ENCODE measurements around the gene CALML6. TPM values are rescaled to one million over a fixed set of nuclear protein-coding genes. Genes with fewer than 3 reads are reported as not detected.

The CALML6 gene
- total and polyA plus RNA-seq, 2 experiments from 2014 or later: 0.87 TPM; not detected in 1

DNA sequence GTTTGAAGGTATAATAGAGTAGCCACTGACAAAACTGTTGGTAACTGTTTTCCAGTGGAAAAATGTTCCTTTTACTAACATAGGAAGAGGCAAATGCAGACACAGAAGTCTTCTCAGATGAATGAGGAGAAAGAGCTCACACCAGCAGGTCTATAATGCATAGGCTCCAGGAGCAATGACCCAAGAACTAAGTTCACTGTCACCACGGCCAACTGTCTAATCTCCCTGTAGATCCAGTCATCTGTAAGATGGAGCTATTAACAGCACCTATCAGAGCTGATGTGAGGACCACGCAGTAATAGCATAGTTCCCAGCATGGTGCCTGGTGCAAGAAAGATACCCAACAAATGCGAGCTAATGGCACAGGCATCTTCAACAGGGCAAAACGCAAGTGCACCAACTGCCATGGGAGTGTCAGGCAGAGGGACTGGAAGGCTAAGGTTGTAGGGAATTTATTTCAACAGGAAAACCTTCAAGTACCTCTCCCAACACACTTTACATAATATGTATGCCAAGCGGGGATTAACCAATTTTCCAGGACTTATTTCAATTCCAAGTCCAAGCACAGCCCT is 37.1 kb upstream of the CALML6 start:
- no peak for ATAC-seq
- Mint-ChIP-seq H3K4me3 (no peak overlapping the region), H3K27ac (no peak overlapping the region), H3K4me1 (peaks cover 28% of the 10 kb centered on the region), H3K9me3 (peaks cover 20% of the 10 kb centered on the region), H3K27me3 (ENCODE audit: insufficient read depth, low read depth, poor library complexity) (peaks cover 5% of the 10 kb centered on the region), H3K36me3 (ENCODE audit: low read depth) (peaks cover 58% of the 10 kb centered on the region)
- DNase-seq (ENCODE audit: low spot score): no peak
- peaks cover 16% of the 10 kb centered on the region for H3K4me1 ChIP-seq (ENCODE audit: insufficient read depth)
- H3F3A ChIP-seq (replicated peaks; ENCODE audit: low read depth): peaks cover 15% of the 10 kb centered on the region; the same call in 1 of the 2 replicates
- no peak overlapping the region for H2AFZ ChIP-seq
- peaks cover 94% of the 10 kb centered on the region for H4K20me1 ChIP-seq (replicated peaks; ENCODE audit: insufficient read depth)
- H3K79me2 ChIP-seq (replicated peaks; ENCODE audit: insufficient read depth): peaks cover 100% of the 10 kb centered on the region
- H3K27me3 ChIP-seq (ENCODE audit: insufficient read depth): no peaks in the 10 kb centered on the region
- H3K27ac ChIP-seq (ENCODE audit: low read depth): peak overlapping the region; percentile 63; the same call in 1 of the 2 replicates
- H3K9me2 ChIP-seq (ENCODE audit: insufficient read depth): no peaks in the 10 kb centered on the region
- H3K4me3 ChIP-seq: no peak overlapping the region
- H3K4me2 ChIP-seq: no peak overlapping the region
- H3K36me3 ChIP-seq (ENCODE audit: insufficient read depth): peaks cover 13% of the 10 kb centered on the region; the same call in 1 of the 2 replicates
- no peak for TF ChIP-seq ZNF114 (CRISPR knock-in tag; IDR thresholded peaks at IDR 0.05)
- no peak for TF ChIP-seq ZNF331 (CRISPR knock-in tag; IDR thresholded peaks at IDR 0.05; ENCODE audit: low read depth)
- no peak for TF ChIP-seq EZH2 (IDR thresholded peaks at IDR 0.05; ENCODE audit: low read depth, unreplicated experiment)
- no peak for TF ChIP-seq JUNB (IDR thresholded peaks at IDR 0.05; ENCODE audit: unreplicated experiment)
- no peak for TF ChIP-seq EZH2phosphoT487 (IDR thresholded peaks at IDR 0.05; ENCODE audit: unreplicated experiment)
- TF ChIP-seq, protein P1, sequence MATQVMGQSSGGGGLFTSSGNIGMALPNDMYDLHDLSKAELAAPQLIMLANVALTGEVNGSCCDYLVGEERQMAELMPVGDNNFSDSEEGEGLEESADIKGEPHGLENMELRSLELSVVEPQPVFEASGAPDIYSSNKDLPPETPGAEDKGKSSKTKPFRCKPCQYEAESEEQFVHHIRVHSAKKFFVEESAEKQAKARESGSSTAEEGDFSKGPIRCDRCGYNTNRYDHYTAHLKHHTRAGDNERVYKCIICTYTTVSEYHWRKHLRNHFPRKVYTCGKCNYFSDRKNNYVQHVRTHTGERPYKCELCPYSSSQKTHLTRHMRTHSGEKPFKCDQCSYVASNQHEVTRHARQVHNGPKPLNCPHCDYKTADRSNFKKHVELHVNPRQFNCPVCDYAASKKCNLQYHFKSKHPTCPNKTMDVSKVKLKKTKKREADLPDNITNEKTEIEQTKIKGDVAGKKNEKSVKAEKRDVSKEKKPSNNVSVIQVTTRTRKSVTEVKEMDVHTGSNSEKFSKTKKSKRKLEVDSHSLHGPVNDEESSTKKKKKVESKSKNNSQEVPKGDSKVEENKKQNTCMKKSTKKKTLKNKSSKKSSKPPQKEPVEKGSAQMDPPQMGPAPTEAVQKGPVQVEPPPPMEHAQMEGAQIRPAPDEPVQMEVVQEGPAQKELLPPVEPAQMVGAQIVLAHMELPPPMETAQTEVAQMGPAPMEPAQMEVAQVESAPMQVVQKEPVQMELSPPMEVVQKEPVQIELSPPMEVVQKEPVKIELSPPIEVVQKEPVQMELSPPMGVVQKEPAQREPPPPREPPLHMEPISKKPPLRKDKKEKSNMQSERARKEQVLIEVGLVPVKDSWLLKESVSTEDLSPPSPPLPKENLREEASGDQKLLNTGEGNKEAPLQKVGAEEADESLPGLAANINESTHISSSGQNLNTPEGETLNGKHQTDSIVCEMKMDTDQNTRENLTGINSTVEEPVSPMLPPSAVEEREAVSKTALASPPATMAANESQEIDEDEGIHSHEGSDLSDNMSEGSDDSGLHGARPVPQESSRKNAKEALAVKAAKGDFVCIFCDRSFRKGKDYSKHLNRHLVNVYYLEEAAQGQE (IDR thresholded peaks at IDR 0.05; ENCODE audit: unreplicated experiment): no peak
- TF ChIP-seq POLR2AphosphoS5 (IDR thresholded peaks at IDR 0.05; ENCODE audit: low read depth): no peak

DNA sequence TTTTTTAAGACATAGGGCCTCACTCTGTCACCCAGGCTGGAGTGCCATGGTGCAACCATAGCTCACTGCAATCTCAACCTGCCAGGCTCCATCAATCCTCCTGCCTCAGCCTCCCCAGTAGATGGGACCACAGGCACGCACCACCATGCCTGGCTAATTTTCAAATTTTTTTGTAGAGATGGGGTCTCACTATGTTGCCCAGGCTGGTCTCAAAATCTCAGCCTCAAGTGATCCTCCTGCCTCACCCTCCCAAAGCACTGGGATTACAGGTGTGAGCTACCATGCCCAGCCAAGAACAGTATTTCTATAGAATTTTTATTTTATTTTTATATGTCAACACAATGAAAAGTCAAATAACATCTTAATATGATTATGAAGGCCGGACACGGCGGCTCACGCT is 35.1 kb upstream of the CALML6 start:
- Histone ChIP-seq H3K79me2 (replicated peaks; ENCODE audit: insufficient read depth) (peaks cover 100% of the 10 kb centered on the region), H3K4me3 (no peak overlapping the region), H3F3A (replicated peaks; ENCODE audit: low read depth) (peaks cover 11% of the 10 kb centered on the region; the same call in 1 of the 2 replicates), H3K4me1 (ENCODE audit: insufficient read depth) (peaks cover 26% of the 10 kb centered on the region), H3K9me2 (ENCODE audit: insufficient read depth) (no peaks in the 10 kb centered on the region), H2AFZ (no peak overlapping the region), H3K27ac (ENCODE audit: low read depth) (no peak overlapping the region), H4K20me1 (replicated peaks; ENCODE audit: insufficient read depth) (peaks cover 98% of the 10 kb centered on the region), H3K27me3 (ENCODE audit: insufficient read depth) (no peaks in the 10 kb centered on the region), H3K4me2 (no peak overlapping the region), H3K36me3 (ENCODE audit: insufficient read depth) (peaks cover 13% of the 10 kb centered on the region; the same call in 1 of the 2 replicates)
- Mint-ChIP-seq H3K9me3 (peaks cover 14% of the 10 kb centered on the region), H3K27me3 (ENCODE audit: insufficient read depth, low read depth, poor library complexity) (peaks cover under 1% of the 10 kb centered on the region), H3K36me3 (ENCODE audit: low read depth) (peaks cover 48% of the 10 kb centered on the region), H3K27ac (no peak overlapping the region), H3K4me3 (no peak overlapping the region), H3K4me1 (peaks cover 34% of the 10 kb centered on the region)
- DNase-seq (ENCODE audit: low spot score): no peak
- ATAC-seq: no peak
- TF ChIP-seq STAT1 (IDR thresholded peaks at IDR 0.05; ENCODE audit: unreplicated experiment) (no peak), JUNB (IDR thresholded peaks at IDR 0.05; ENCODE audit: unreplicated experiment) (no peak)

All from GM23338 (cell line).